ENCODE results near the gene PLPPR3.
A peak's percentile ranks its signal among the peaks of the same experiment; 100 is the strongest.

The PLPPR3 gene

DNA sequence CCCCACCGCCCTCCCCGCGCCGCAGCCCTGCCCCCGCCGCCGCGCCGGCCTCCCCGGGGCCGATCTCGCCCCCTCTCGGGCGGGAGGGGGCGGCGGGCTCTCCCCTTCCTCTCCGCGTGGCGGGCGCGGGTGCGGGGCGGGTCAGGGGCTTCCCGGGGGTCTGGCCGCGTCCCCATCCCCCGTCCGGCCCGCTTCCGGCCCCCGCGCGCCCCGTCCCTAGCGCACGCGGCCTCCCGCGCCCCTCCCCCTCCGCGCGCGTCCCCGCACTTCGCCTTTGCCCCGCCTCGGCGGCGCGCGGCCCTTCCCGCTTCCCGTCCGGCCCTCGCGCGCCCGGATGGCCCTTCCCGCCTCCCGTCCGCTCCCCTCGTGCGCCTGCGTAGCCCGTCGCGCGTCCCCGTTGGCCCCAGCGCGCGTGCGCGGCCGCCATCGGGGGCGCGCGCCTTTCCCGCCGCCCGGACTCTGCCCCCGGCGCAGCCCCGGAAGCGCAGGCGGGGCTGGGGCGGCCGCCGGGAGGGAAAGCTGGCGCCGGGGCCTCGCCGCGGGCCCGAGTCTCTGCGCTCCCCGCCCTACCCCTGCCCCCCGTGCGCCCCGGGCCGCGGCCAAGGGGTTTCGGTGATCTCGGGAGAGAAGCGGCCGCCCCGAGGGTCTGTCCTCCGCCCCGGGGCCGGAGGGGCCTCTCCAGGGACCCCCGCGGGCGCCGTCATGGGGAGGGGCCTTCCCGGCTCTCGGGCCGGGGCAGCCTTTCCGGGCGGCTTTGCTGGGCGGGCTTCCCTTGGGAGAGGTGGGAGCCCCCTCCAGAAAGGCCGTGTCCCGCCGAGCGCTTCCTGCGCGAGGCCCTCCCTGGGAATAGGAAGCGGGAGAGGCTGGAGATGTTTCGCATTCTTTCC is 24.0 kb downstream of the PLPPR3 start:
- DNase-seq (ENCODE audit: low read depth in 2 of 2), result peak; percentile 77 to 79

DNA sequence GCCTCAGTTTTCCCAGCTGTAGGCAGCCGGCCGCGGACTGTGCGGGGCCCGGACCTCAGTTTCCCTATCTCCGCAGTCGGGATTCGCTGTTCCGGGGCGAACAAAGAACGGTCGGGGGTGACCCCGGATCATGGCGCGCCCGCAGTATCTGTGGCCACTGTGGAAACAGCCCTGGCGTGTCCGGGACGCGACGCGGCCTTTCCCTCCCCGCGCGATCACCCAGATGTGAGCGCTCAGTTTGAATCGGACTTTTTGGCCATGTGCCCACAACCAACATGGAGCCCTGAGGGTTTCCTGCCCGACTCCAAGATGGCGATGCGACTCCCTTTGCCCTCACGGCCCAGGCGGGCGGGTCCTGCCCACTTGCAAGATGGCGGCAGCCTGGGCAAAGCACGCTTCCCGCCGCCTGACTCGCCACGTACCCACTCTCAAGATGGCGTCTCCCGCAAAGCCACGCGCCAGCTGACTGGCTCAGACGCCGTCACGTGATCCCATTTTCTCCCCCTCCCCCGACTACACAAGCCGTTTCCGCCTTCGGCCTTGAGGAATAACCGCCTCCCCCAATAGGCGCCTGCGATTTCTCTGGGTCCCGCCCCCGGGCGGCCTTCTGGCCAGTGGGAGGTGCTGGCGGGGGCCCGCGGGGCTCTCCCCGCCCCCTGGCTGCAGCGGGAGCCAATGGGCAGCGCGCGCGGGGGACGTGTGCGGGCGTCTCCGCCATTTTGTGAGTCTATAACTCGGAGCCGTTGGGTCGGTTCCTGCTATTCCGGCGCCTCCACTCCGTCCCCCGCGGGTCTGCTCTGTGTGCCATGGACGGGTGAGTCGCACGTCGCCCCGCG is 24.8 kb downstream of the PLPPR3 start, which contains the start of gene PTBP1:
PTBP1 (plus strand) TSS at position 761 of the 836 bp plus-strand sequence; CDS start at position 807, 46 bp downstream.
- DNase-seq (ENCODE audit: low read depth in 2 of 2), result peak; percentile 100

DNA sequence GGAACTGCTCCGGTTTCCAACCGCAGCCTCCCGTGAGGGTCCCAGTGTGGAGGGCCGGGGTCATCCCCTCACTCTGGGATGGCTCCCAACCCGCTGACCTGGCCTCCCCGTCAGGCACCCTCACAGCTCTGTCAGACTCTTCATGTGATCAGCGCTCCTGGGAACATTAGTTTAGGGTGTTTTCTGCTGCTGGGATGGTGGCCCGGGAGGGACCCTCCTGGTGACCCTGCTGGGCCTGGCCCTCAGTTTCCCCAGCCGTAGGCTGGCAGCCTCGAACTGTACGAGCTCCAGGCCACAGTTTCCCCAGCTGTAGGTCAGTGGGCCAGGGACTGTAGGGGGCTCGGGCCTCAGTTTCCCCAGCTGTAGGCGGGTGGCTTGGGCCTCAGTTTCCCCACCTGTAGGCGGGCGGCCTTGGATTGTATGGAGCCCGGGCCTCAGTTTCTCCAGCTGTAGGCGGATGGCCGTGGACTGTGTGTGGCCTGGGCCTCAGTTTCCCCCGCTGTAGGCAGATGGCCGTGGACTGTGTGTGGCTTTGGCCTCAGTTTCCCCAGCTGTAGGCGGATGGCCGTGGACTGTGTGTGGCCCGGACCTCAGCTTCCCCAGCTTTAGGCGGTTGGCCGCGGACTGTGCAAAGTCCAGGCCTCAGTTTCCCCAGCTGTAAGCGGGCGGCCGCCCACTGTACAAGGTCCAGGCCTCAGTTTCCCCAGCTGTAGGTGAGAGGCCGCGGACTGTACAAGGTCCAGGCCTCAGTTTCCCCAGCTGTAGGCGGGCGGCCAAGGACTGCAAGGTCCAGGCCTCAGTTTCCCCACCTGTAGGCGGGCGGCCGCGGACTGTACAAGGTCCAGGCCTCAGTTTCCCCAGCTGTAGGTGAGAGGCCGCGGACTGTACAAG is 25.8 kb downstream of the PLPPR3 start:
- no peak for DNase-seq (ENCODE audit: low read depth in 2 of 2)

DNA sequence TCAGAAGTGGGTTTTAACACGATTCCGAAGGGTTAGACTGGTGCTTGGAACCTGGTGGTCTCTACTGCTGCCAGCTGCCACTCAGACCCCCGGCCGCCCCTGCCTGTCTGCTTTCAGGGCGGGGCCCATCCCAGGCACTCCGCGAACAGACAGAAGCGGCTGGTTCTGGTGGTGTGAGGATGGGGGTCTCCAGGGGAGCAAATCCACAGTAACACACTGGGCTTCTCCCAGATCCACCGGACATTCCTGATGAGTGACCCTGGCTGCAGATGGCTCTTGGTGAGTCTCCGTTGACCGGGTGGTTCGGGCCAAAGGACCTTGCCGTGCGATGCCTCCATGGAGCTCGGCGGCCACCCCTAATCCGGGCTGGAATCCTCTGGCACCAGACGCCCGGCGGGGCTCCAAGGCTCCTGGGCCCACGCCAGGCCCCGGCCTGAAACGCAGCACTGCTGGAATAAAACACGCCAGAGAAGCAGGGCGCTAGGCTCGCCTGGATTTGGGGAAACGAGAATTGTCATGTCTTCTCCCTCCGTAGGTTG is 26.6 kb downstream of the PLPPR3 start:
- DNase-seq (ENCODE audit: low read depth in 2 of 2), result no peak

GRCh38 chr19:793806-794205 is 27.9 kb downstream of the PLPPR3 start:
- no peak for DNase-seq (ENCODE audit: low read depth in 2 of 2)

- no peak for DNase-seq (ENCODE audit: low read depth in 2 of 2)
Observed at GRCh38 chr19:792306-792885, 29.4 kb downstream of the PLPPR3 start.

DNA sequence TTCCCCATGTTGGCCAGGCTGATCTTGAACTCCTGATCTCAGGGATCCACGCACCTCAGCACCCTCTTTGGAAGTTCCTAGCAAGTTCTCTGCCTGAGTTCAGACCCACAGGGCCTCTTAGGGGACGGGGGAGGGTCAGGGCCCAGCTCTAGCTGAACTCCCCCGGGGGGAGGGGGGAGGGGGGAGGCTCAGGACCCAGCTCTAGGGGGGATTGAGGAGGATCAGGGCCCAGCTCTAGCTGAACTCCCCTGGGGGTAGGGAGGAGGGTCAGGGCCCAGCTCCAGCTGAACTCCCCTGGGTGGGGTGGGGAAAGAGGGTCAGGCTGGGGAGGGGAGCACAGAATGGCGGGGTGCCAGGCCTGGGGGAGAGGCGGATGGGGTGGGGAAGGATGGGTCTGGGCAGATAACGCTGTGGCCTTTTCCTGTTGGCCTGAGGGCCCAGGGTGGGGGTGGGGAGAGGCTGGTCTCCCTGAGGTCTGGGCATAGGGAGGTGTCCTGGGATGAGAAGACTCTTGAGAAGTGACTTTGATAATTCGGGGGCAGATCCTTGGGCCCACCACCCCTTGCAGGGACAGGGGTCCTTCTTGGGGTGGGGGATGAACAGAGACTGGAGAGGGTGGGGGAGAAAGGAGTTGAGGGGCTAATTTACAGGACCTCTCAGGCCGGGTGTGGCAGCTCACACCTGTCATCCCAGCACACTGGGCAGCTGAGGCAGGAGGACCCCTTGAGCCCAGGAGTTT is 30.0 kb downstream of the PLPPR3 start:
- DNase-seq (ENCODE audit: low read depth in 2 of 2), result no peak

- no peak for DNase-seq (ENCODE audit: low read depth in 2 of 2)
Observed at GRCh38 chr19:791007-791566, 30.7 kb downstream of the PLPPR3 start.

- DNase-seq (ENCODE audit: low read depth in 2 of 2), result no peak
Observed at GRCh38 chr19:789701-790060, 32.1 kb downstream of the PLPPR3 start.

DNA sequence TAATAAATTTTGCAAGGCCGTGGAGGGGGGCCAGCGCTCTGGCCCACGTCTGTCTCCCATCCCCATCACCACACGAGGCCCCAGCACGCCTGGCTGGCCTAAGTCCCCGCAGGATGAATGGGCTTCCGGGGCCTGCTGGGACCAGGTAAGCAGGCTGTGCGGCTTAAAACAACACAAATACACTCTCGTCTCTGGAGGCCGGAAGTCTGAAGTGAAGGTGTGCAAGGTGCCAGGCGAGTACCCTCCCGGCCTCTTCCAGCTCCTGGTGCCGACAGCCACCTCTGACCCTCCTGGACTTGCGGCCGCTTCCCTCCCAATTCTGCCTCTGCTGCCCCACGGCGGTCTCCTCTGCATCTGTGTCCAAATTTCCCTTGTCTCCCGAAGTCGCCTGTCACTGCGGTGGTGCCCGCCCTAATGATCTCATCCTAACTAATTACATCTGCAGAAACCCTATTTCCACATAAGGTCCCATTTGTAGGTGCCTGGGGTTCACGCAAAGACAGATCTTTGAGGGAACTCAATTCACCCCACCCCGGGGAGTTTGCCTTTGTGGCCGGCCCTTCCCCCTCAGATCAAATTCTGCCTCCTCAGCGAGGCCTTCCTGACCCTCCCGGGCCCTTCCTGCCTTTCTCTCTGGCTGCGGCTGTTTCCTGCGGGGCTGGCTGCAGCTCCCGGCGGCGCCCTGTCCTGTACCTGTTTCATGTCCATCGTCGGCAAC is 32.6 kb downstream of the PLPPR3 start:
- DNase-seq (ENCODE audit: low read depth in 2 of 2), result no peak

DNA sequence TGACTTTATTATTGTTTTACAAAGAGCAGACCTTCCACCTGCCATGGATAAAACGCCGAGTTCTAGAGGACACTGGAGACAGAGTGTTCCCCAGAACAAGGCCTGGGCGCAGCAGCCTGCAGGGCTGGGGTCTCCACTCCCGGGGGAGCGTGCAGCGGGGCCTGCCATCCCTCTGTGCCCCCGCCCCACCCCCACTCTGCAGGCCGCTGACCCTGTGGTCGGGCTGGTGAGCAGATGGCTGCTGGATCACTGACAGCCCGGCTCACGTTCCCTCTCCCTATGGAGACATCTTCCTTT is 33.1 kb downstream of the PLPPR3 start:
- no peak for DNase-seq (ENCODE audit: low read depth in 2 of 2)

- DNase-seq (ENCODE audit: low read depth in 2 of 2), result no peak
Observed at GRCh38 chr19:787536-787935, 34.2 kb downstream of the PLPPR3 start.

GRCh38 chr19:784541-784940 is 37.2 kb downstream of the PLPPR3 start:
- no peak for DNase-seq (ENCODE audit: low read depth in 2 of 2)

GRCh38 chr19:782878-783668 is 38.7 kb downstream of the PLPPR3 start:
- DNase-seq (ENCODE audit: low read depth in 2 of 2), result no peak

DNA sequence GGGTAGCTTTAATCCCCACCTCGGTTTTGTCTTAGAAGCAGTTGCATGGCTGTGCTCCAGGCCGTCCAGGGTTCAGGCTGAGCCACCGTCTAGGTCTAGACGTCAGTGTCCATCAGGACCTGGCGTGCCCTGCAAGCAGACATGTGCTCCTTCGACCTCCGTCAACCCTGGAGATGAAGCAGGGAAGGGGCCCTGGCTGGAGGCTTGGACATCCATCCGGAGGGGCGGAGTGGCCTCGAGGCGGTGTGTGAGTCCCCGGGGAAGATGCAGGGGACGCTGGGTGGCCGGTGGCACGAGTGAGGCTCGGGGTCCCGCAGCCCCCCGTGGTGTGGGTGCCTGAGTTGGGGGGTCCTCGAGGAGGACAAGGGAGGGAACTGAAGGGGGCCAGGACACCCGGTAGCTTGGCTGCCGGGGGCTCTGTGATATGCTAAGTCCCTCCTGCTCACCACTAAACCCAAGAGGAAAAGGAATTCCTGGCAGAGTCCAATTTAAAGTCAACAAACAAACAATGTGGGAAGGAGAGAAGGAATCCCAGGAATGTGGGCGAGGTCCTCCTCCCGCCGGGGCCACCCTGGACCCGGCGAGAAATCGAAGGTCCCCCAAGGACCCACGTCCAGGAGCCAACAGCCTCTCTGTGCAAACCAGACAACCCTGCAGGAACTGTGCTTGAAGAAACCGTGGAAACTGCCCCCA is 39.4 kb downstream of the PLPPR3 start:
- DNase-seq (ENCODE audit: low read depth in 2 of 2), result peak; percentile 35 to 45

- no peak for DNase-seq (ENCODE audit: low read depth in 2 of 2)
Observed at GRCh38 chr19:781800-782184, 40.0 kb downstream of the PLPPR3 start.

DNA sequence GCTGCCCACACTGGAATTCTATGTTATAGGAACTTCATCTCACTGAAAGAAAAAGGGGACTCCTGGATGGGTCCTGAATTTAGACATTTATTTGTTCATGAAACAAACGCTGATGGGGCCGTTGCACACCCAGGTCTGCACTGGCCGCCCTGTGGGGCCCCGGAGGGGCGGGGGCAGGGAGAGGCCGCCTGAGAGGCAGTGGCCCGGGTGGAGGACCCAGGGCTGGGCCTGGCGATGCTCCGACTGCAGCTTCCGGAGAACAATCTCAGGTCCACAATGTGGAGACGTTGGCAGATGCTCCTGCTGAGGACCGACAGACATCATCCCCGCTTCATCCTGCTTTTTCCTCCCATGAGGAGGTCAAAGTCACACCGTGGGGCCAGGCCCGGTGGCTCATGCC is 40.8 kb downstream of the PLPPR3 start:
- no peak for DNase-seq (ENCODE audit: low read depth in 2 of 2)

Data from fibroblast of skin of left biceps (primary cell).